Tibial nerve (tissue), 4 donors: ENCODE measurements around the gene CFAP299. TPM values are rescaled to one million over a fixed set of nuclear protein-coding genes. Genes with fewer than 3 reads are reported as not detected.
"Not testable (repeated sequence)": the region's sequence is repeated elsewhere in the genome, so short reads cannot be mapped to it uniquely, and the experiment has no call there.

Experiments used
- DNase-seq, 2 donors: peaks; one replicate each; pipeline ENCODE4 v3.0.0-alpha.2; 2019; ENCODE audit warnings: low spot score in 2 of 2
- H3K27ac ChIP-seq, 4 donors: fragments of 200-600 bp; sonication (generic) in 3 of 4; one replicate each; pipeline ENCODE4 v1.5.1; 2017 to 2019; ENCODE audit warnings: mild to moderate bottlenecking in 1 of 4
- H3K27me3 ChIP-seq, 2 donors: fragments of 200-600 bp; sonication (generic) in 1 of 2; one replicate each; pipeline versions ENCODE4 v1.5.1 to v1.6.0; 2017 to 2019
- H3K36me3 ChIP-seq, 3 donors: fragments of 200-600 bp; sonication (generic); one replicate each; pipeline ENCODE4 v1.5.1; 2018 to 2019
- H3K4me1 ChIP-seq, 4 donors: fragments of 200-600 bp; sonication (generic) in 3 of 4; one replicate each; pipeline ENCODE4 v1.5.1; 2017 to 2019
- H3K4me3 ChIP-seq, 4 donors: fragments of 200-600 bp; sonication (generic) in 3 of 4; one replicate each; pipeline ENCODE4 v1.5.1; 2017 to 2019; ENCODE audit warnings: mild to moderate bottlenecking in 1 of 4, moderate library complexity in 1 of 4
- H3K9me3 ChIP-seq, 4 donors: fragments of 200-600 bp; sonication (generic) in 3 of 4; one replicate each; pipeline ENCODE4 v1.5.1; 2017 to 2019
- EP300 ChIP-seq, 2 donors: sonication (generic); formaldehyde crosslinking; IDR thresholded peaks; one replicate each; pipeline ENCODE4 v1.6.1; 2017; ENCODE audit warnings: antibody characterized with exemption in 2 of 2, mild to moderate bottlenecking in 1 of 2
- POLR2A ChIP-seq, 2 donors: fragments of 450-650 bp; IDR thresholded peaks; one replicate each; pipeline ENCODE4 v1.6.1; 2017; ENCODE audit warnings: antibody characterized with exemption in 2 of 2, mild to moderate bottlenecking in 2 of 2, moderate library complexity in 2 of 2
- WGBS, 2 donors: methylation state at CpG; one replicate each; pipeline ENCODE4 v1.1.5; 2018; 5-methylcytosine and 5-hydroxymethylcytosine counted together
- total RNA-seq, 4 donors: library from RNA; depleted of rRNA; stranded (reverse); fragments of >200 nt; gene quantifications; one replicate each; pipeline ENCODE4 v1.1.0, GENCODE V29; 2016
- TF ChIP-seq, protein P1 (sequence below), 5 experiments: fragments of 200-600 bp in 3 of 5; fragments of 450-650 bp in 2 of 5; sonication (generic) in 3 of 5; IDR thresholded peaks; one replicate each; pipeline ENCODE4 v1.5.1; 2016 to 2019; ENCODE audit warnings: antibody characterized with exemption in 5 of 5, mild to moderate bottlenecking in 3 of 5, moderate library complexity in 2 of 5

CFAP299 gene
- total RNA-seq, 4 donors from 2014 or later: under 0.01 to 0.87 (median 0.39) TPM; not detected in 1

DNA sequence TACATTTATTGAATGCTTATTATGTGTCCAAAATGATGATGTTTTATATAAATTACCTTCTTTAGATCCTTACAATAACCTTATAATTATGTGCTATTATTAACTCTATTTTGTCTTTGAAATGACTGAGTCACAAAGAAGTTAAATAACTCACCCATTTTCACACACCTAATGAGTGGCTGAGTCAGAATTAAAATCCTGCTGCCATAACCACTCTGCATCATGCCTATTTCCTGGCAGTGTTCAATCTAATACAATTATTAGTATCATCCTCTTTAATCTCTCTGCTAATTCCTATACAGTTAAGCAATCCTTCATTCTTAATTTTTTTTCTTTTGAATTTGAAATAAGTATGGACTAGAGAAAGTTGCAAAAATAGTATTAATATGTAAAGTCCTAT, 342.9 kb downstream of the CFAP299 start:
- H3K36me3 ChIP-seq: no peaks in the 10 kb centered on the region
- no peak overlapping the region for H3K4me3 ChIP-seq
- no peak for DNase-seq
- no peak overlapping the region for H3K27ac ChIP-seq
- H3K4me1 ChIP-seq: no peaks in the 10 kb centered on the region
- TF ChIP-seq EP300 (IDR thresholded peaks at IDR 0.05): no peak
- no peak for TF ChIP-seq POLR2A (IDR thresholded peaks at IDR 0.05)
- TF ChIP-seq, protein P1, sequence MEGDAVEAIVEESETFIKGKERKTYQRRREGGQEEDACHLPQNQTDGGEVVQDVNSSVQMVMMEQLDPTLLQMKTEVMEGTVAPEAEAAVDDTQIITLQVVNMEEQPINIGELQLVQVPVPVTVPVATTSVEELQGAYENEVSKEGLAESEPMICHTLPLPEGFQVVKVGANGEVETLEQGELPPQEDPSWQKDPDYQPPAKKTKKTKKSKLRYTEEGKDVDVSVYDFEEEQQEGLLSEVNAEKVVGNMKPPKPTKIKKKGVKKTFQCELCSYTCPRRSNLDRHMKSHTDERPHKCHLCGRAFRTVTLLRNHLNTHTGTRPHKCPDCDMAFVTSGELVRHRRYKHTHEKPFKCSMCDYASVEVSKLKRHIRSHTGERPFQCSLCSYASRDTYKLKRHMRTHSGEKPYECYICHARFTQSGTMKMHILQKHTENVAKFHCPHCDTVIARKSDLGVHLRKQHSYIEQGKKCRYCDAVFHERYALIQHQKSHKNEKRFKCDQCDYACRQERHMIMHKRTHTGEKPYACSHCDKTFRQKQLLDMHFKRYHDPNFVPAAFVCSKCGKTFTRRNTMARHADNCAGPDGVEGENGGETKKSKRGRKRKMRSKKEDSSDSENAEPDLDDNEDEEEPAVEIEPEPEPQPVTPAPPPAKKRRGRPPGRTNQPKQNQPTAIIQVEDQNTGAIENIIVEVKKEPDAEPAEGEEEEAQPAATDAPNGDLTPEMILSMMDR (IDR thresholded peaks at IDR 0.05): no peak
- no peaks in the 10 kb centered on the region for H3K9me3 ChIP-seq
- H3K27me3 ChIP-seq: no peaks in the 10 kb centered on the region

DNA sequence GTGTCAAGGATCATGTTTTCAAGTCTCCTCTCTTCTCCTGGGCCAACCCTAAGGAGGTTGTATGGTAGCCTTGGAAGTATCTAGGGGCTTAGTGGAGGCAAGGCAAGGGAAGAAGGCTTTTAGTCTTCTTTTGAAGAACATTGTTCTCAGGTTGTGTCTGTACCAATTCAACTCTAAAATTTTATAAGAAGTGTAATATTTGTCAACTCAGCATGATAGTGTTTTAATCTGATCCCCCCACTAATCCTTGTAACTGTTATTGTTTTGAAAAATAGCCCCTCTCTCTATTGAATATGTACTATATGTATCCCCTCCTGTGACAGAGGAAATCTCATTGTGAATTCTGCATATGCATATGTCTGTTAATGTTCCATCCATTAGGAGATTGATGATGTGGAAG, 345.4 kb downstream of the CFAP299 start:
- Histone ChIP-seq H3K27ac (no peak overlapping the region), H3K27me3 (no peaks in the 10 kb centered on the region), H3K9me3 (no peaks in the 10 kb centered on the region), H3K4me3 (no peak overlapping the region), H3K36me3 (no peaks in the 10 kb centered on the region), H3K4me1 (no peaks in the 10 kb centered on the region)
- no peak for DNase-seq
- no peak for TF ChIP-seq EP300 (IDR thresholded peaks at IDR 0.05)
- TF ChIP-seq, protein P1 (IDR thresholded peaks at IDR 0.05): no peak
- no peak for TF ChIP-seq POLR2A (IDR thresholded peaks at IDR 0.05)

DNA sequence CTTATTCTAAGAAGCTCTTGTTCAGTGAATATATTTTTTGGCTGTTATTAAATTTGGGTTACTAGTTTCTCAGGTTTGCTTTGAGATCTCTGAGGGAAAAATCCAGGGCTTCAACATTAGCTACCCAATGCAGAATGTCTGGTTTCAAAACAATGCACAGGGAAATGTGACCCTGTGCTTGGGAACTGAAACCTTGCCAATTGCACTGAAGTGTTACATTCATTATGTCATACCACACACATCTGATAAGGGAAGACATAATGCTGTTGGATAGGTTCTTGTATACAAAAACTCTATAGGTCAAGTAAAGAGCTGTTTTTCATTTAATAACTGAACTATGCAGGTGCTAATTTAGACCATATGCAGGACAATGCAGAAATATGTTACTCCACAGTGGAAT, 349.7 kb downstream of the CFAP299 start:
- Histone ChIP-seq H3K4me1 (no peaks in the 10 kb centered on the region), H3K36me3 (no peaks in the 10 kb centered on the region), H3K27me3 (no peaks in the 10 kb centered on the region), H3K4me3 (no peak overlapping the region), H3K27ac (no peak overlapping the region), H3K9me3 (peaks cover 0 to 3% (median 0%) of the 10 kb centered on the region in 4 donors)
- TF ChIP-seq EP300 (IDR thresholded peaks at IDR 0.05) (no peak), POLR2A (IDR thresholded peaks at IDR 0.05) (no peak)
- TF ChIP-seq, protein P1 (IDR thresholded peaks at IDR 0.05): no peak
- no peak for DNase-seq

DNA sequence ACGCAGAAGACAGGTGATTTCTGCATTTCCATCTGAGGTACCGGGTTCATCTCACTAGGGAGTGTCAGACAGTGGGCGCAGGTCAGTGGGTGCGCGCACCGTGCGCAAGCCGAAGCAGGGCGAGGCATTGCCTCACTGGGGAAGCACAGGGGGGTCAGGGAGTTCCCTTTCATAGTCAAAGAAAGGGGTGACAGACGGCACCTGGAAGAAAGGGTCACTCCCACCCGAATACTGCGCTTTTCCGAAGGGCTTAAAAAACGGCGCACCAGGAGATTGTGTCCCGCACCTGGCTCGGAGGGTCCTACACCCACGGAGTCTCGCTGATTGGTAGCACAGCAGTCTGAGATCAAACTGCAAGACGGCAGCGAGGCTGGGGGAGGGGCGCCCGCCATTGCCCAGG, 352.2 kb downstream of the CFAP299 start:
- H3K27ac ChIP-seq, H3K27me3 ChIP-seq, DNase-seq, H3K4me3 ChIP-seq, H3K9me3 ChIP-seq, H3K36me3 ChIP-seq, H3K4me1 ChIP-seq: not testable (repeated sequence)
- WGBS, 2 donors: 92 to 93% methylated on average over 23 of the region's 23 CpGs

DNA sequence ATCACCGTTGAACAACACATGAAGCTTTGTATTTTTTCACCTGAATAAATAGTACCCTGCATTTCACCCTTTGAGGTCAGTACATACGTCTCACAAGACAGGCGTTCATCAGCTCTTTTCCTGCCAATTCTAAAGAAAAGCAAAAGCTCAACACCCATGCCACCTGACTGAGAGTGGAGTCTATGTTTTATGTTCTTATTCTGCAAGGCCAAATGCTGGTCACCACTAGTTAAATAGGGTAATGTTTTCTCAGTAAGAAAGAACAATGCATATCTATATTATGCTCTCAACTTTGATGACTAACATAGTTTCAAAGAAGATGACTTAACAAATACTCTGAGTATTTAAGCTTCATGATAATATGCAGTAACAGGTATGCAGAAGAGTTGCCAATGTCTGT, 358.6 kb downstream of the CFAP299 start:
- H3K36me3 ChIP-seq: no peaks in the 10 kb centered on the region
- no peak overlapping the region for H3K27ac ChIP-seq
- H3K9me3 ChIP-seq: no peaks in the 10 kb centered on the region
- H3K4me1 ChIP-seq: no peaks in the 10 kb centered on the region
- H3K27me3 ChIP-seq: no peaks in the 10 kb centered on the region
- no peak overlapping the region for H3K4me3 ChIP-seq
- no peak for TF ChIP-seq POLR2A (IDR thresholded peaks at IDR 0.05)
- TF ChIP-seq EP300 (IDR thresholded peaks at IDR 0.05): no peak
- 23 to 28% methylated on average over 3 of the region's 3 CpGs for WGBS, 2 donors
- DNase-seq: no peak

DNA sequence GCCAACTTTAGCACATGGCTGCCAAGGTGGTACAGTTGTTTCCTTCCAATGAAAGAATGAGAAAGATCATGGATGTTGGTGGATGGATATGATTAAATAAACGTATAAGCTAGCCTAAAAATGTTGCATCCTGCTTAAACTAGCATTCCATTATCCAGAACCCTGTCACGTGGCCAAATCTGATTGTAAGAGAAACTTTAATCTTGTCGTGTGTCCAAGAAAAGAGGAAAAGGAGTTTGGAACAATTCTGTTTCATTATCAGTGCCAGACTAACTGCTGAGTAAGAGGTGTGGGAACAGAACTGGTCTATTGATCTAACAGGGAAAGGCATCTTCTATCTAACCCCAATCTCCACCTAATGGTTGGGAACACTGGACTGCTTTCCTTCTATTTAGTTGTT, 369.8 kb downstream of the CFAP299 start:
- H3K27me3 ChIP-seq: no peaks in the 10 kb centered on the region
- no peaks in the 10 kb centered on the region for H3K36me3 ChIP-seq
- 50 to 51% methylated on average over 3 of the region's 3 CpGs for WGBS, 2 donors
- H3K9me3 ChIP-seq: no peaks in the 10 kb centered on the region
- TF ChIP-seq EP300 (IDR thresholded peaks at IDR 0.05) (no peak), POLR2A (IDR thresholded peaks at IDR 0.05) (no peak)
- TF ChIP-seq, protein P1 (IDR thresholded peaks at IDR 0.05): no peak
- no peak overlapping the region for H3K4me3 ChIP-seq
- DNase-seq: no peak
- no peaks in the 10 kb centered on the region for H3K4me1 ChIP-seq
- no peak overlapping the region for H3K27ac ChIP-seq
